NCI-H1930 (cell line): ENCODE results near the gene RUSC1.
"Not testable (repeated sequence)": the region's sequence is repeated elsewhere in the genome, so short reads cannot be mapped to it uniquely, and the experiment has no call there.

Experiments
- DNase-seq, 2 experiments: peaks; one replicate each; lab custom pipeline; 2025; lab: John Stamatoyannopoulos, UW

RUSC1 gene

DNA sequence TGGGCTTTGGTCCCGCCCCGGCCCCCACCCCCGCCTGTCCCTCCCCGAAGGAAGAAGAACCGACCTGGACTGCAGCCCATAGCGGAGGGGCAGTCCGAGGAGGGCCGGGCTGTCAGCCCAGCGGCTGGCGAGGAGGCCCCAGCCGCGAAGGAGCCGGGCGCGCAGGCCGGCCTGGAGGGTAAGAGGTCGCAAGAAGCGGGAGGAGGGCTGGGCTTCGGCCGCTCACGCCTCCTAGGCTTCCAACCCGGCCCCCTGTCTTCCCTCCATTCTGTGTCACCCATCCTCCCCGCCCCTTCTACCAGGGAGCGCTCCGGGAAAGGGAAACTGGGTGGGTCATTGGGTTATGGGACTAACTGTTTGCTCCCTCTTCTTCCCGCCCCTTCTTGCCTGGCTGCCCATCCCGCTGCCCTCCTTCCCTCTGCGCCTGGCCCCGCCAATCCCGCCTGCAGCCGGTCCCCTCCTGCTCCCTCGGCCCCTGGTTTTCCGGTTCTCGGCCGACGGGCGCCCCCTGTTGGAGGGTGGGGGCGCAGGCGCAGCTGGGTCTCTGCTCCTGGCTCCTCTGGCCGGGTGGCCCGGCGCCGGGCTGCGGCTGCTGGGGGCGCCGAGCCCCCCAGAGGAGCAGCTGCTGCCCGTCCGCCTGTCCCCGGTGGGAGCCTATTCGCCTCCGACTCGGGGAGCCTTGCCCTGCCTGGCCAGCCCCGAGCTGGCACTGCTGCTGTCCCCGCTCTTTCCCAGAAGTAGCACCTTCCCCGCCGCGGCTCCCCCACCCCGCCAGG lies 2.4 kb downstream of the RUSC1 start:
- DNase-seq: peak; percentile 87 to 92

DNA sequence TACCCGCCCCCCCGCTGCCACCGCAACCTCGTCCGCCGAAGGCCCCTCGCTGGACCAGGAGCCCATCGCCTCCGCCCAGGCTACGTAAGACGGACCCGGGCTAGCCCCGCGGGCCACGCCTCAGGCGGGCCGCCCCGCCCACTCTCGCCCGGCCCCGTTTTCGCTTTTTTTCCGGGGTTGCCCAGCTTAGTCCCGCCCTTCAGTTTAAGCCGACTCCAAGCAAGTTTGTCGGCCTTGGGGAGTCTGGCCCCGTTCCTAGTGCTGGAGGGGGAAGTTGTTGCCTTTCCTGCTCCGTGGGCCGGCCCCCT lies 3.0 kb downstream of the RUSC1 start:
- DNase-seq: peak; percentile 62 to 80

GRCh38 chr1:155324037-155324716 lies 3.5 kb downstream of the RUSC1 start:
- DNase-seq: peak; percentile 86 to 88

DNA sequence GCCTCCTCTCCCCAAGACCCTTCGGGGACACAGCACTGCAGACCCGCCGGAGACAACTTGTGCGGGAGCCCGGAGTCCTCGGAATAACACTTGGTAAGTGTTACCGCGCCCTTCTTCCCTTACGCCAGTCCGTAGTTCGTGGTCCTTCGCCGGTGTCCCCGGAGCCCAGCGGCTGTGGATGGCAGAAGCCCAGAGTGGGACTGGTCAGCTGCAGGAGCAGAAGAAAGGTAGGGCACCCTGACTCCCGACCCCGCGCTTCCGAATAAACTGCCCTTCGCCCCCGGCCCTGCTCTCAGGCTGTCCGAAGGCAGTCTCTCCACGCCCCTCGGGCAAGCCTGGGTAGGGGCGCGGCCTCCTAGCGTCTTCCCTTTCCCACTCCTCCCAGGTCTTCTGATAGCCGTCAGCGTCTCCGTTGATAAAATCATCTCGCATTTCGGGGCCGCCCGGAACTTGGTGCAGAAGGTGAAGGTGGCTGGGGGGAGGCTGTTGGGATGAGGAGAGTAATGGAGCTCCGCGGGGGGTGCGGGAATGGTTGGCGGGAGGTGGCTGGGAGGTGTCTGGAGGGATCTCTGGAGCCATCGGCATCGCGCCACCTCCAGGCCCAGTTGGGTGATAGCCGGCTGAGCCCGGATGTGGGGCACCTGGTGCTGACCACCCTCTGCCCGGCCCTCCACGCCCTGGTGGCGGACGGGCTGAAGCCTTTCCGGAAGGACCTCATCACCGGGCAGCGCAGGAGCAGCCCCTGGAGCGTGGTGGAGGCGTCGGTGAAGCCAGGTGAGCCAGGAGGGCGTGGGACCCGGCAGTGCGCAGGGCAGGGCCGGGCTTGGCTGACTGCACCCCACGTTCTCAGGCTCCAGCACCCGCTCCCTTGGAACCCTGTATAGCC lies 4.3 kb downstream of the RUSC1 start:
- peak; percentile 42 to 59 for DNase-seq

DNA sequence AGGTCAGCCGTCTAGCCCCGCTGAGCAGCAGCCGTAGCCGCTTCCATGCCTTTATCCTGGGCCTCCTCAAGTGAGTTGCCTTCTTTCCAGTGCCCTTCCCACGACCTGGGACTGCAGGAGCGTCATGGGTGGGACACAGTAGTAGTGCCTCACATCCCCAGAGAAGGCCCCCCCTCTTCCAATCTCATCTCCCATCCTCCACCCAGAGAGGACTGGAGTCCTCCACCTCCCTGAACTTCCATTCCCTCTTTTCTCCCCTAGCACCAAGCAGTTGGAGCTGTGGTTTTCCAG lies 4.9 kb downstream of the RUSC1 start:
- no peak for DNase-seq

DNA sequence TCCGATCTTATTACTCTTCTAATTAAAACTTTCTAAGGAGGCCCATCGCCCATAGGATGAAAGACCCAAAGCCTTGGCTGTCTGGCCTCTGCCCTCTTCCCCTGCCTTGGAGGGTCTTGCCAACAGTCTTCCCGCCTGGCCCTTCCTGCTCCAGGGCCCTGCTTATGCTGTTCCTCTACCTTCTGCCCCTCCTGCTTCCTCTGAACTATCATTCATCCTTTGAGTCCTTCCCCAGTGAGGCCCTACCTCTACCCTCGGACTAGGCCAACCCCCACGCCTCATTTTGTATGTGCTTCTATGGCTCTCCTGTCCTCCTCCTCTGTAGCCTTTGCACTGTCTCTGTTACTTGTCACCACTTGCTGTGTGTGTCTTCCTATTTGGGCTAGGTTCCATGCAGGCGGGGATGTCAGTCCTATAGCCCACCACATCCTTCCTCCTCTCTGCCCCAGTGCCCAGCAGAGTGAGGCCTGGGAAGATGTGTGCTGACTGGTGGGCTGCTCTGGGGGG lies 5.4 kb downstream of the RUSC1 start:
- DNase-seq: no peak

DNA sequence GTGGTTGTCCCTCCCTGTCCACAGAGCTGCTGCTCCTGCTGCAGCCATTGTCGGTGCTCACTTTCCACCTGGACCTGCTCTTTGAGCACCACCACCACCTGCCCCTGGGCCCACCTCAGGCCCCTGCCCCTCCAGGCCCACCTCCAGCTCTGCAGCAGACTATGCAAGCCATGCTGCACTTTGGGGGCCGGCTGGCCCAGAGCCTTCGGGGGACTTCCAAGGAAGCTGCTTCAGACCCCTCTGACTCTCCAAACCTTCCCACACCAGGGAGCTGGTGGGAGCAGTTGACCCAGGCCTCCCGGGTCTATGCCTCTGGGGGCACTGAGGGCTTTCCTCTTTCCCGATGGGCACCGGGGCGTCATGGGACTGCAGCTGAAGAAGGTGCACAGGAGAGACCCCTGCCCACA lies 5.9 kb downstream of the RUSC1 start:
- no peak for DNase-seq

GRCh38 chr1:155327981-155328380 lies 7.3 kb downstream of the RUSC1 start:
- no peak for DNase-seq

DNA sequence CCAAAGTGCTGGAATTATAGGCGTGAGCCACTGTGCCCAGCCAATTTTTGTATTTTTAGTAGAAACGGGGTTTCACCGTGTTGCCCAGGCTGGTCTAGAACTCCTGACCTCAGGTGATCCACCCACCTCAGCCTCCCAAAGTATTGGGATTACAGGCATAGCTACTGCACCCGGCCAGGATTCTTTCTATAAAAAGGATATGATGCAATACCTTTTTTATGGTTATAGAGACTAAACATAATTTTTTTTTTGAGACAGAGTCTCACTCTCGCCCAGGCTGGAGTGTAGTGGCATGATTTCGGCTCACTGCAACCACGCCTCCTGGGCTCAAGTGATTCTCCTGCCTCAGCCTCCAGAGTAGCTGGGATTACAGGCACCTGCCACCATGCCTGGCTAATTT lies 8.2 kb downstream of the RUSC1 start:
- DNase-seq: not testable (repeated sequence)

GRCh38 chr1:155329980-155330598 lies 9.4 kb downstream of the RUSC1 start:
- no peak for DNase-seq

DNA sequence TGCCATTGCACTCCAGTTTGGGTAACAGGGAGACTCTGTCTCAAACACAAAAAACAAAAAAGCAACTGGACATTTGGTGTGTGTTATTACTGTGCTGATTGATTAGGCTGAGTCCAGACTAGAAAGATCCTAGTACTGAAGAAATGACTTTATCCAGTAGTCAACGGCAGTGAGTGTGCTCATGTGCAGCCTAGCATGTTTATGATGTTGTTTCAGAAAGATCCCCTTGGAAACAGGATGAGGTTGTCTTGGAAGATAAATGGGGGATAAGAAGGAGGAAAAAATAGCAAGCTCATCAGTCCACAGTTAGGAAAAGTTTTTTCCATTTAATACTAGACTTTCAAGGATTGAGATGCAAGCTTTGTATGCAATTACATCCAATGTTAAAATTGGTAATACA lies 14.3 kb downstream of the RUSC1 start:
- DNase-seq: no peak

DNA sequence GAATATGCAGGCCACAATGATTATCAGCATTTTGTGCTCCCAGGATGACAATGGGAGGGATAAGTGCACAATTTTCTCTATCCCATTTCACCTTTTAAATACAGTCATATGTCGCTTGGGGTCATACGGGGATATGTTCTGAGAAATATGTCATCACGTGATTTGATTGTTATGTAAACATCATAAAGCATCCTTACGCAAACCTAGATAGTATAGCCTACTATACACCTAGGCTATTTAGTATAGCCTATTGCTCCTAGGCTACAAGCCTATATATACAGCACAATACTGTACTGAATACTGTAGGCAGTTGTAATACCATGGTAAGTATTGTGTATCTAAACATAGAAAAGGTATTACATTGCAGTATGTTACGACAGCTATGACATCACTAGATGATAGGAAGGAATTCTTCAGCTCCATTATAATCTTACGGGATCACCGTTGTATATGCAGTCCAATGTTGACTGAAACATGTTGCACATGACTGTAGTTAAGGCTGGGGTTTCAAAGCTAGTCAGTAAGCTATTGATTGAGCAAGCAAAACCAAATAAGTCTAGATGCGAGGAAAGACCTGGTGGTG lies 18.9 kb downstream of the RUSC1 start:
- DNase-seq: no peak

GRCh38 chr1:155342842-155343241 lies 22.1 kb downstream of the RUSC1 start:
- DNase-seq: no peak

DNA sequence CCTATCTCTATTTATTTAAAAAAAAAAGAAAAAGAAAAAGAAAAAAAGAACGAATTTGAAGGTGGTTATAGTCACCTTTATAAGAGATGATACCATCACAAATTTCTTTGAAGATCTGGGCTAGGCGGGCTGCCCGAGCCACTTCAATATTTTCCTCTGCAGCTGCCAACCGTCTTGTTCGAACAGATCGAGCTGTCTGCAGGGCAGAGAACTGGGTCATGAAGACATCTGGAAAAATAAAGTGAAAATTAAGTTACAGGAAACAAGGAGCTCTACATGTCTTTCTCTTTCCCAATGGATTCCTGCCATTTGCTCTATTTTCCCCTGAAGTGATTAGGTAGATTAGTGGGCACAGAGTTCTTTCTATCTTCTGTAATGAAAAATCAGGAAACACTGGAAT lies 31.9 kb downstream of the RUSC1 start:
- DNase-seq: no peak

DNA sequence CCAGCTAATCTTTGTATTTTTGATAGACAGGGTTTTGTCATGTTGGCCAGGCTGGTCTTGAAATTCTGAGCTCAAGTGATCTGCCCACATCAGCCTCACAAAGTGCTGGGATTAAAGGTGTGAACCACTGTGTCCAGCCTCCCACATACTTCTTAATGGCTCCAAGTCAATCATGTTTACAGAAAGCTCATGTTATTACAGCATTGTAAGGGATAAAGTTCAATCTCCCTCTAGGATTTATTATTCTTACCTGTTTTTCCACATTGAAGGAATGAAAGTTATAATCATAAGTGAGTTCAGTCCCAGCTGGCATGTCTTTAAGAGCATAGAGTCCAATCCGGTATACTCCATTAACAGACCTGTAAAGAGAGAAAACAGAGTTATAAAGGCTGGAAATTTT lies 39.4 kb downstream of the RUSC1 start:
- no peak for DNase-seq

DNA sequence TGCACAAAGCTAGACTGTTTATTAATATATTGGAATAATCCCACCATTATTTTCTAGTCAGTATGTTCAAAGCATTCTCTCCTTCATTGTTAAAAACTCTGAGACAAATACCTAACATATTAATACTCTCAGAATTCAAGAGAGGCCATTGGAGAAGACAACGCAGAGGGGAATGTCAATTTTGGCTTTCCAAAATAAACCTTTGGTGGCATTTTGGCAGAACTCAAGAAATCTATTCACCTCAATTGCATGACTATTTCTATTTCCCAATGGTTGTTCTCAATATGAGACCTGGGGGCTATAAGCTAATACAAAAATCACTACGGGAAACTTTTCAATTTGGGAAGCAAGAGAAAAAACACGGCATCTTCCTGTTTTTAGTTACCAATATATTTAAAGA lies 58.5 kb downstream of the RUSC1 start:
- no peak for DNase-seq

- no peak for DNase-seq
These were observed 59.0 kb downstream of the RUSC1 start for GRCh38 chr1:155379631-155380090.
